NOMO-1 treated with dmso at 0.1 percent for 144 hours (cell line): ENCODE measurements around the gene SMC5.

Source experiments
- DNase-seq: peaks from one replicate; lab custom pipeline; 2025; ENCODE audit not compliant: unreplicated experiment; lab: John Stamatoyannopoulos, UW

Gene SMC5

GRCh38 chr9:70403166-70403565 is 144.4 kb downstream of the SMC5 start:
- no peak for DNase-seq

- DNase-seq = no peak
Observed at GRCh38 chr9:70403618-70404025, 144.8 kb downstream of the SMC5 start.

GRCh38 chr9:70404261-70404660 is 145.5 kb downstream of the SMC5 start:
- no peak for DNase-seq
